Activated CD4-positive, alpha-beta T cell treated with anti-CD3 and anti-CD28 coated beads for 4 hours (primary cell): ENCODE results near the gene RBSN.
"Not testable (repeated sequence)": the region's sequence is repeated elsewhere in the genome, so short reads cannot be mapped to it uniquely, and the experiment has no call there.

Experiments used
- DNase-seq, 2 donors: peaks; one replicate each; pipeline ENCODE4 v3.0.0-alpha.2; 2020

RBSN gene

GRCh38 chr3:15098503-15099363 is at the start of gene RBSN:
Gene RBSN (minus strand): TSS chr3:15099148. CDS start chr3:15096120, 3,028 bp downstream.
- DNase-seq = peak; percentile 92 to 93

GRCh38 chr3:15148614-15149013 is 49.7 kb upstream of the RBSN start:
- no peak for DNase-seq

- DNase-seq = not testable (repeated sequence)
Observed at GRCh38 chr3:15136885-15137284, 37.9 kb upstream of the RBSN start.

- DNase-seq = not testable (repeated sequence)
Observed at GRCh38 chr3:15134968-15135367, 36.0 kb upstream of the RBSN start.

GRCh38 chr3:15128403-15128802 is 29.5 kb upstream of the RBSN start:
- DNase-seq = not testable (repeated sequence)

- DNase-seq = not testable (repeated sequence)
Observed at GRCh38 chr3:15126975-15127374, 28.0 kb upstream of the RBSN start.

- no peak for DNase-seq
Observed at GRCh38 chr3:15122398-15122797, 23.4 kb upstream of the RBSN start.

- DNase-seq = no peak
Observed at GRCh38 chr3:15121936-15122335, 23.0 kb upstream of the RBSN start.

GRCh38 chr3:15120986-15121385 is 22.0 kb upstream of the RBSN start:
- no peak for DNase-seq

- DNase-seq = no peak
Observed at GRCh38 chr3:15117011-15117410, 18.1 kb upstream of the RBSN start.

GRCh38 chr3:15116032-15116669 is 17.2 kb upstream of the RBSN start:
- no peak for DNase-seq

- no peak for DNase-seq
Observed at GRCh38 chr3:15114466-15115358, 15.8 kb upstream of the RBSN start.

GRCh38 chr3:15113884-15114283 is 14.9 kb upstream of the RBSN start:
- DNase-seq = no peak

GRCh38 chr3:15113471-15113870 is 14.5 kb upstream of the RBSN start:
- DNase-seq = no peak

GRCh38 chr3:15112011-15112410 is 13.1 kb upstream of the RBSN start:
- no peak for DNase-seq

GRCh38 chr3:15110206-15110605 is 11.3 kb upstream of the RBSN start:
- DNase-seq = no peak

- no peak for DNase-seq
Observed at GRCh38 chr3:15108869-15109268, 9.9 kb upstream of the RBSN start.

GRCh38 chr3:15108082-15108545 is 9.2 kb upstream of the RBSN start:
- peak; percentile 70 for DNase-seq

GRCh38 chr3:15107075-15107947 is 8.4 kb upstream of the RBSN start:
- no peak for DNase-seq

GRCh38 chr3:15102836-15103235 is 3.9 kb upstream of the RBSN start:
- DNase-seq = no peak

GRCh38 chr3:15102256-15102655 is 3.3 kb upstream of the RBSN start:
- DNase-seq = no peak
